ENCODE measurements around the gene NEDD9. TPM values are rescaled to one million over a fixed set of nuclear protein-coding genes. Genes with fewer than 3 reads are reported as not detected.

The NEDD9 gene
- total and polyA plus RNA-seq, 10 of the 15 experiments (the other 5 are each of a cell fraction or from before 2014, with no cell fraction given) = 4.9 to 92.6 (median 14.6) TPM

GRCh38 chr6:11139051-11139960, 93.2 kb downstream of the NEDD9 start (continued):
- TF ChIP-seq, protein P1, sequence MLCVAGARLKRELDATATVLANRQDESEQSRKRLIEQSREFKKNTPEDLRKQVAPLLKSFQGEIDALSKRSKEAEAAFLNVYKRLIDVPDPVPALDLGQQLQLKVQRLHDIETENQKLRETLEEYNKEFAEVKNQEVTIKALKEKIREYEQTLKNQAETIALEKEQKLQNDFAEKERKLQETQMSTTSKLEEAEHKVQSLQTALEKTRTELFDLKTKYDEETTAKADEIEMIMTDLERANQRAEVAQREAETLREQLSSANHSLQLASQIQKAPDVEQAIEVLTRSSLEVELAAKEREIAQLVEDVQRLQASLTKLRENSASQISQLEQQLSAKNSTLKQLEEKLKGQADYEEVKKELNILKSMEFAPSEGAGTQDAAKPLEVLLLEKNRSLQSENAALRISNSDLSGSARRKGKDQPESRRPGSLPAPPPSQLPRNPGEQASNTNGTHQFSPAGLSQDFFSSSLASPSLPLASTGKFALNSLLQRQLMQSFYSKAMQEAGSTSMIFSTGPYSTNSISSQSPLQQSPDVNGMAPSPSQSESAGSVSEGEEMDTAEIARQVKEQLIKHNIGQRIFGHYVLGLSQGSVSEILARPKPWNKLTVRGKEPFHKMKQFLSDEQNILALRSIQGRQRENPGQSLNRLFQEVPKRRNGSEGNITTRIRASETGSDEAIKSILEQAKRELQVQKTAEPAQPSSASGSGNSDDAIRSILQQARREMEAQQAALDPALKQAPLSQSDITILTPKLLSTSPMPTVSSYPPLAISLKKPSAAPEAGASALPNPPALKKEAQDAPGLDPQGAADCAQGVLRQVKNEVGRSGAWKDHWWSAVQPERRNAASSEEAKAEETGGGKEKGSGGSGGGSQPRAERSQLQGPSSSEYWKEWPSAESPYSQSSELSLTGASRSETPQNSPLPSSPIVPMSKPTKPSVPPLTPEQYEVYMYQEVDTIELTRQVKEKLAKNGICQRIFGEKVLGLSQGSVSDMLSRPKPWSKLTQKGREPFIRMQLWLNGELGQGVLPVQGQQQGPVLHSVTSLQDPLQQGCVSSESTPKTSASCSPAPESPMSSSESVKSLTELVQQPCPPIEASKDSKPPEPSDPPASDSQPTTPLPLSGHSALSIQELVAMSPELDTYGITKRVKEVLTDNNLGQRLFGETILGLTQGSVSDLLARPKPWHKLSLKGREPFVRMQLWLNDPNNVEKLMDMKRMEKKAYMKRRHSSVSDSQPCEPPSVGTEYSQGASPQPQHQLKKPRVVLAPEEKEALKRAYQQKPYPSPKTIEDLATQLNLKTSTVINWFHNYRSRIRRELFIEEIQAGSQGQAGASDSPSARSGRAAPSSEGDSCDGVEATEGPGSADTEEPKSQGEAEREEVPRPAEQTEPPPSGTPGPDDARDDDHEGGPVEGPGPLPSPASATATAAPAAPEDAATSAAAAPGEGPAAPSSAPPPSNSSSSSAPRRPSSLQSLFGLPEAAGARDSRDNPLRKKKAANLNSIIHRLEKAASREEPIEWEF (IDR thresholded peaks at IDR 0.05; ENCODE audit: insufficient replicate concordance, low read depth, low read length) = no peak
- TF ChIP-seq RFX5 (IDR thresholded peaks at IDR 0.05; ENCODE audit: low read depth, low read length) = no peak
- TF ChIP-seq, protein P2, sequence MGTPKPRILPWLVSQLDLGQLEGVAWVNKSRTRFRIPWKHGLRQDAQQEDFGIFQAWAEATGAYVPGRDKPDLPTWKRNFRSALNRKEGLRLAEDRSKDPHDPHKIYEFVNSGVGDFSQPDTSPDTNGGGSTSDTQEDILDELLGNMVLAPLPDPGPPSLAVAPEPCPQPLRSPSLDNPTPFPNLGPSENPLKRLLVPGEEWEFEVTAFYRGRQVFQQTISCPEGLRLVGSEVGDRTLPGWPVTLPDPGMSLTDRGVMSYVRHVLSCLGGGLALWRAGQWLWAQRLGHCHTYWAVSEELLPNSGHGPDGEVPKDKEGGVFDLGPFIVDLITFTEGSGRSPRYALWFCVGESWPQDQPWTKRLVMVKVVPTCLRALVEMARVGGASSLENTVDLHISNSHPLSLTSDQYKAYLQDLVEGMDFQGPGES (IDR thresholded peaks at IDR 0.05) = no peak
- TF ChIP-seq STAT1 (conservative IDR thresholded peaks at IDR 0.05) = no peak
- TF ChIP-seq ETV6 (conservative IDR thresholded peaks at IDR 0.05 in 1 of 2, IDR thresholded peaks at IDR 0.05 in 1 of 2; ENCODE audit: borderline replicate concordance in 1 of 2, low read depth in 1 of 2) = no peak
- 0 out of 4 replicates have a peak, but pooled peaks of 1 of the 2 experiments have one; percentile 36 for TF ChIP-seq EP300 (IDR thresholded peaks at IDR 0.05; ENCODE audit: borderline replicate concordance in 1 of 2, control insufficient read depth in 1 of 2, low read depth in 2 of 2, low read length in 2 of 2)
- no peak for TF ChIP-seq PAX8 (IDR thresholded peaks at IDR 0.05)
- TF ChIP-seq KLF5 (IDR thresholded peaks at IDR 0.05; ENCODE audit: partially characterized antibody) = no peak
- no peak for TF ChIP-seq RAD51 (IDR thresholded peaks at IDR 0.05)
- no peak for TF ChIP-seq SUZ12 (IDR thresholded peaks at IDR 0.05; ENCODE audit: unreplicated experiment)
- TF ChIP-seq ZZZ3 (IDR thresholded peaks at IDR 0.05; ENCODE audit: control insufficient read depth, insufficient read length, low read depth) = no peak
- TF ChIP-seq ZBTB4 (CRISPR knock-in tag; IDR thresholded peaks at IDR 0.05) = no peak
- no peak for TF ChIP-seq ZNF207 (IDR thresholded peaks at IDR 0.05; ENCODE audit: borderline replicate concordance)
- TF ChIP-seq, protein P3, sequence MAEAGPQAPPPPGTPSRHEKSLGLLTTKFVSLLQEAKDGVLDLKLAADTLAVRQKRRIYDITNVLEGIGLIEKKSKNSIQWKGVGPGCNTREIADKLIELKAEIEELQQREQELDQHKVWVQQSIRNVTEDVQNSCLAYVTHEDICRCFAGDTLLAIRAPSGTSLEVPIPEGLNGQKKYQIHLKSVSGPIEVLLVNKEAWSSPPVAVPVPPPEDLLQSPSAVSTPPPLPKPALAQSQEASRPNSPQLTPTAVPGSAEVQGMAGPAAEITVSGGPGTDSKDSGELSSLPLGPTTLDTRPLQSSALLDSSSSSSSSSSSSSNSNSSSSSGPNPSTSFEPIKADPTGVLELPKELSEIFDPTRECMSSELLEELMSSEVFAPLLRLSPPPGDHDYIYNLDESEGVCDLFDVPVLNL (IDR thresholded peaks at IDR 0.05; ENCODE audit: low read depth, low read length) = no peak
- TF ChIP-seq RB1 (IDR thresholded peaks at IDR 0.05; ENCODE audit: borderline replicate concordance) = no peak
- no peak for TF ChIP-seq PKNOX1 (IDR thresholded peaks at IDR 0.05)

Data from GM12878 (cell line).